ENCODE results near the gene PXDC1. TPM values are rescaled to one million over a fixed set of nuclear protein-coding genes. Genes with fewer than 3 reads are reported as not detected.

PXDC1 gene
- total RNA-seq (2022; extraction: Qiagen RNA extraction), result 18.1 to 23.8 TPM (median 22.0 TPM) in 5 replicates

GRCh38 chr6:3751077-3751729 lies at the start of gene PXDC1:
TSS of gene PXDC1 (minus strand) at chr6:3751713. CDS start at chr6:3751531, 182 bp downstream.

Other genes with a start within 250 kb of the PXDC1 start
- gene FAM50B, start 97.7 kb upstream of the PXDC1 start, total RNA-seq (2022; extraction: Qiagen RNA extraction), result 4.6 to 7.4 TPM (median 6.4 TPM) in 5 replicates